Measurements from ENCODE around the gene DGKD.
"Not testable (repeated sequence)": the region's sequence is repeated elsewhere in the genome, so short reads cannot be mapped to it uniquely, and the experiment has no call there.

Gene DGKD

GRCh38 chr2:233387667-233388528, 33.6 kb downstream of the DGKD start:
- no peak for DNase-seq

GRCh38 chr2:233389601-233390125, 35.4 kb downstream of the DGKD start:
- no peak for DNase-seq

DNA sequence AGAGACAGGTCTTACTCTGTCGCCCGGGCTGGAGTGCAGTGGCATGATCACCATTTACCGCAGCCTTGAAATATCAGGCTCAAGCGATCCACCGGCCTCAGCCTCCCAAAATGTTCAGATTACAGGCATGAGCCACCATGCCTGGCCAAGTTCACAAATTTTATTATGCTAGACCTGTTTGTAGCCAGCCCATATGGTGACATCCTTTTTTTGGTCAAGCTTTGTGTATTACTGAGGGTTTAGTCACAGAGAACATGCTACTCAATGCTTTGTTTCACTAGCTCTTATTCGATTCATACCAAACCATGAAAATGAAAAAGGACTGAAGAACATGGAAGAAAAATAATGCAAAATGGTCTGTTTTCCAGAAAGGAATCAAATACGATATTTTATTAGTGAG, 41.4 kb downstream of the DGKD start:
- no peak for DNase-seq

DNA sequence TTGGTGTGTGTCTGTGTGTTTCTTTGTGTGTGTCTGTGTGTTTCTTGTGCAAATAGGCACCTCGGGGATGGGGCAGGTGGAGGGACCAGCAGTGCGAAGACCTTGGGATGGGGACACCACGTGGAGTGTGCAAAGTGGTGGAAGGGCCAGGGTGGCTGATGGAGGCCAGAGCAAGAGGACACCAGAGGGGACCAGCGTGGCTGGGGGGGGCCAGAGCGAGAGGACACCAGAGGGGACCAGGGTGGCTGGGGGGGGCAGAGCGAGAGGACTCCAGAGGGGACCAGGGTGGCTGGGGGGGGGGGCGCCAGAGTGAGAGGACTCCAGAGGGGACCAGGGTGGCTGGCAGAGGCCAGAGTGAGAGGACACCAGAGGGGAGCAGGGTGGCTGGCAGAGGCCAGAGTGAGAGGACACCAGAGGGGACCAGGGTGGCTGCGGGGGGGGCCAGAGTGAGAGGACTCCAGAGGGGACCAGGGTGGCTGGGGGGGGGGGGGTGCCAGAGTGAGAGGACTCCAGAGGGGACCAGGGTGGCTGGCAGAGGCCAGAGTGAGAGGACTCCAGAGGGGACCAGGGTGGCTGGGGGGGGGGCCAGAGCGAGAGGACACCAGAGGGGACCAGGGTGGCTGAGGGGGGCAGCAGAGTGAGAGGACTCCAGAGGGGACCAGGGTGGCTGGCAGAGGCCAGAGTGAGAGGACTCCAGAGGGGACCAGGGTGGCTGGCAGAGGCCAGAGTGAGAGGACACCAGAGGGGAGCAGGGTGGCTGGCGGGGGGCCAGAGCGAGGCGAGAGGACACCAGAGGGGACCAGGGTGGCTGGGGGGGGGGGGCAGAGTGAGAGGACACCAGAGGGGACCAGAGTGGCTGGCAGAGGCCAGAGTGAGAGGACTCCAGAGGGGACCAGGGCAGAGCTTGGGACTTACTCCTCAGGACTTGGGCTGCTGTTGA, 42.7 kb downstream of the DGKD start:
- not testable (repeated sequence) for DNase-seq

GRCh38 chr2:233399306-233400225, 45.3 kb downstream of the DGKD start:
- DNase-seq, result peak; percentile 46

DNA sequence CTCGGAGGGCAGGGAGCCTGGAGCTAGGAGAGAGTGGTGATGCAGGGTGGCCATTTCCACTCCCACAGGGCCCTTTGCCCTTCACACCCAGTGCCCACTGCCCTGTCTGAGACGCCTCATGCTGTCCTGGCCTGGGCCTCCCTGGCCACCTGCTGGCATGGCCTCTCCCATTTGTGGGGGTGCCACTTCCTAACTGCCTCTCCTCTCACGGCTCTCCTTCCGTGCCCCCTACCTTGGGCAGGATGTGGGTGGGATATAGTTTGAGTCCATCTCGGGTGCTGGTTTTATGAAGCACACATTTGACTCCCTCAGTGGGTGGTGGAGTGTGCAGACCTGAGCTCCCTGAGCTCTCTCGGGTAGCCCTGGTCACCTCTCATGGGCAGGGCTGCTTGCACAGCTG, 46.0 kb downstream of the DGKD start:
- DNase-seq, result no peak

DNA sequence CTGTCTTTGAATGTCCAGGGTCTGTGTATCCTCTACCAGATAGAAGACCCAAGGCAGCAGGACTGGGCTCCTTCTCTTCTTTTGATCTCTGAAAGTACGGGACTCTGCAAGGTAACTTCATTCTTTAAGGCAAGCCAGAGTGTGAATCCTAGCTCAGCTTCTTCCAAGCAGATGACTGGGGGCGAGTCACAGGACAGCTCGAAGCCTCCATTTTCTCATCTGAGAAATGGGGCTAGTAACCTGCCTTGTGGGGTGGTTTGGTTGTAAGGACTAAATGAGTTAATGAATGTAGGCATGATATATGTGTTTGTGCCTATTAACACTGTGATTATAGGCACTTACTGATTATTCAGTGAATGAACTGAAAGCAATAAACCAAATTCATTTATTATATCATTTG, 46.7 kb downstream of the DGKD start:
- no peak for DNase-seq

DNA sequence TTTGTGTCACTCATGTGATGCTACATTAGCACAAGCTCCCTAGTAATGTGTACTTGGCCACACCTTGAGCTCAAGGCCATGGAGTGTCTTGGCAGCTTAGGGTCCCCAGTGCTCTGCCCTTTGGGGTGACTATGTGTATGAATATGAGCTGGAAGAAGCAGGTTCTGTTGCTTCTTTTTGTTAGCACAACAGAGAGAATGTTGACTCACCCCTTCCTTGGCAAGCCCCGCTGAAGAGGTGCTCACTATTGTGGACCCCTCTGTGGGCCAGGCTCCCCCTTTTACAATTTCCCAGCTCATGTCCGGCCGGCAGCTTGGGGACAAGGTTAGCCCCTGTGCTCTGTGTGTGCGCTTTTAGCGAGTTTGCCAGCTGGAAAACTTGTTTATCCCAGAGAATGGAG, 48.1 kb downstream of the DGKD start:
- no peak for DNase-seq

DNA sequence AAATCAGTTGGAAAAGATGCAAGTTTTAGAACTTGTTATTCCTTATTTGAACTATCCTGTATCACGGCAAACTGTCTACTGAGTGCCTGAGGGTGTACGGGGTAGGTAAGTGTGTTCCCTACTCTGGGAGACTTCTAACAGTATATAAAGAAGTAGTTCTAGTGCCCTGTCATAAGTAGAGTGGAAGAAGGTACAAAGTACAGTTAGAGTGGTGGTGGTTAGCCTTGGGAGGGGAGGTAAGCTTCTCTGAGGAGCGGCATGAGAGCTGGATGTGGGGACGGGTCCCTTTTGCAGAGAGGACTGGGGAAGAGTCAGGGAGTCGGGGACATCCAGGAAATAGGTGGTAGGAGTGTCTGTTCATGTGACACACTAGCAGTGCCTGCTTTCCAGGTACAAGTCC, 48.5 kb downstream of the DGKD start:
- DNase-seq, result no peak

- peak; percentile 69 for DNase-seq
Measured at GRCh38 chr2:233404222-233404621, 49.9 kb downstream of the DGKD start.

DNA sequence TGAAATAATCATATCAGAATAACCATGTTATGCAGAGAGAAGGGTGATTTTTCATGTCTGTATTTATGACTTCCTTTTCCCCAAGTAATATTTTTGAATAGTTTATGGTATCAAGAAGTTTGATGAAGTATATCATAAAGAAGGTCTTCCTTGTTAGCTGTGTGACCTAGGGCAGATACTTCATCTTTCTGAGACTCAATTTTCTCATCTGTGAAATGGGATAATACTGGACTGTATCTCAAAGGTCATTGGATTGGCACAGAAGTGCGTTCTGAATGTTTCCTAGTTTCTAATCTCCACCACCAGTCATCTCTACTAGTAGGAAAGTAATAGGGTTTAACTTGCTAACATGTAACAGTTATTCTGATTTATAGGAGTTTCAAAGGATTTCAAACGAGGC, 52.6 kb downstream of the DGKD start:
- no peak for DNase-seq

DNA sequence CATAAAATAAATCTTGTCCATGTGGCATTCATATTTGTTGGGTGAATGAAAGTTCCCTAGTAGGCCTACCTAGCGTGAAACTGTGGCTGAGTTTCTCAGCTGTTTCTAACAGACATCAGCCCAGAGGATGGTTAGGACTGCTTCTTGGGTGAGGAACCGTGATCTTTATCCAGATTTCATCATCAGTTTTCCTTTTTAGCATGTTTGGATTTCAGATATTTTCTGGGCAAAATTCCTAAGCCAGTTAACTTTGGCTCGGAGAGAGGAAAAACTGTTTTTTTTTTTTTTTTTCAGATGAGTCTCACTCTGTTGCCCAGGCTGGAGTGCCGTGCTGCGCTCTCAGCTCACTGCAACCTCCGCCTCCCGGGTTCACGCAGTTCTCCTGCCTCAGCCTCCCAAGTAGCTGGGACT, 53.5 kb downstream of the DGKD start:
- no peak for DNase-seq

- no peak for DNase-seq
Measured at GRCh38 chr2:233408366-233409285, 54.3 kb downstream of the DGKD start.

- DNase-seq, result no peak
Measured at GRCh38 chr2:233409286-233409991, 55.1 kb downstream of the DGKD start.

- DNase-seq, result no peak
Measured at GRCh38 chr2:233410196-233410760, 56.0 kb downstream of the DGKD start.

DNA sequence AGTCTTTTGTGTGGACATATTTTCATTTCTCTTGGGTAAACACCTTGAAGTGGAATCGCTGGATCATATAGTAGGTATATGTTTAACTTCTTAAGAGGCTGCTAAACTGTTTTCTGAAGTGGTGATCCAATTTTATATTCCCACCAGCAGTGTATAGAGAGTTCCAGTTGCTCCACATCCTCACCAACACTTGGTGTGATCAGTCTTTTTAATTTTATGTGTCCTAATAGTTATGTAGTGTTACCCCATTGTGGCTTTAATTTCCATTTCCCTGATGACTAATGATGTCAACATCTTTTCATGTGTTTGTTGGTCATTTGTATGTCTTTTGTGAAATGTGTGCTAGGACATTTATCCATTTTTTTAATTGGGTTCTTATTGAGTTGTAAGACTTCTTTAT, 56.9 kb downstream of the DGKD start:
- DNase-seq, result no peak

DNA sequence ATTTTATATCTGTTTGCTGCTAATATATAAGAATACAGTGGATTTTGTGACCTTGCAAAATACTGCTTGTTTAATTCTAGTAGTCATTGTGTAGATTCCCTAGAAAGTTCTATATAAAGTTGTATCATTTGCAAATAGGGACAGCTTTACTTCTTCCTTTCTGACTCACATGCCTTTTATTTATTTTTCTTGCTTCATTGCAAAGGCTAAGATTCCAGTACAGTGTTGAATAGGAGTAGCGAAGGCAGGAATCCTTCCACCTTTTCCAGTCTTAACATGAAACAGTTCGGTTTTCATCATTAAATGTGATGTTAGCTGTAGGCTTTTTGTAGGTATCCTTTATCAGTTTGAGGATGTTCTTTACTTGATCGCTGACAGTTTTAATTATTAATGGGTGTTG, 58.1 kb downstream of the DGKD start:
- DNase-seq, result no peak

DNA sequence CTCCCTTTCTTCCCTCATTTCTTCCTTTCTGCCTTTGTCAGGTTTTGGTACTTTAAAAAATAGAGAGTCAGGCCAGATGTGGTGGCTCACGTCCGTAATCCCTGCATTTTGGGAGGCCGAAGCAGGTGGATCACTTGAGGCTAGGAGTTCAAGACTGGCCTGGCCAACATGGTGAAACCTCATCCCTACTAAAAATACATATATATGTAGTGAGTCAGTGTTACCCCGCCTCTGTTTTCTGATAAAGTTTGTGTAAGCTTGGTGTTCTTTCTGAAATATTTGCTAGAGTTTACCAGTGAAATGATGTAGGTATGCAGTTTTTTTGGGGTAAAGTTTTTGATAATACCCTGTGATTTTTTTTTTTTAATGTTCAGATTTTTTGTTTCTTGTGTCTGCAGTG, 58.8 kb downstream of the DGKD start:
- no peak for DNase-seq

- peak; percentile 76 for DNase-seq
Measured at GRCh38 chr2:233413559-233414272, 59.4 kb downstream of the DGKD start.

GRCh38 chr2:233414273-233414654, 60.0 kb downstream of the DGKD start:
- no peak for DNase-seq

All from activated naive CD4-positive, alpha-beta T cell treated with anti-CD3 and anti-CD28 coated beads, Interleukin-2, amount 50 U/mL, for 16 hours (primary cell).